Prostate gland (tissue), 2 donors: ENCODE results near the gene PLEKHM2.

Source experiments
- CTCF ChIP-seq, 4 experiments: fragments of 200-600 bp in 2 of 4; fragments of 450-650 bp in 2 of 4; sonication (generic) in 2 of 4; IDR thresholded peaks; 1 replicate in 3 of 4; 2 replicates in 1 of 4; pipeline ENCODE4 v1.5.1; 2016 to 2019; ENCODE audit warnings: antibody characterized with exemption in 4 of 4, mild to moderate bottlenecking in 2 of 4, moderate library complexity in 2 of 4
- POLR2AphosphoS5 ChIP-seq: sonication (generic); formaldehyde crosslinking; IDR thresholded peaks from one replicate; pipeline ENCODE4 v1.6.1; 2017; ENCODE audit warnings: antibody characterized with exemption

GRCh38 chr1:15758953-15759661 lies 75.0 kb downstream of the PLEKHM2 start:
- TF ChIP-seq CTCF (IDR thresholded peaks at IDR 0.05) (no peak), POLR2AphosphoS5 (no peak)
